Muscle of back (tissue), 11 donors: ENCODE measurements around the gene THSD1. TPM values are rescaled to one million over a fixed set of nuclear protein-coding genes. Genes with fewer than 3 reads are reported as not detected.
"Not testable (repeated sequence)": the region's sequence is repeated elsewhere in the genome, so short reads cannot be mapped to it uniquely, and the experiment has no call there.

Source experiments
- DNase-seq, 3 donors: peaks; one replicate each; pipeline versions ENCODE4 v3.0.0 to v3.0.0-alpha.2; 2013
- polyA plus RNA-seq, 10 donors: library from polyadenylated mRNA; unstranded; fragments of 120-200 nt; gene quantifications; one replicate each; pipeline ENCODE4 v1.2.1, GENCODE V29; 2013; ENCODE audit not compliant: insufficient read length in 10 of 10

THSD1 gene
- polyA plus RNA-seq, 10 donors, result 16.7 to 25.3 (median 20.8) TPM

DNA sequence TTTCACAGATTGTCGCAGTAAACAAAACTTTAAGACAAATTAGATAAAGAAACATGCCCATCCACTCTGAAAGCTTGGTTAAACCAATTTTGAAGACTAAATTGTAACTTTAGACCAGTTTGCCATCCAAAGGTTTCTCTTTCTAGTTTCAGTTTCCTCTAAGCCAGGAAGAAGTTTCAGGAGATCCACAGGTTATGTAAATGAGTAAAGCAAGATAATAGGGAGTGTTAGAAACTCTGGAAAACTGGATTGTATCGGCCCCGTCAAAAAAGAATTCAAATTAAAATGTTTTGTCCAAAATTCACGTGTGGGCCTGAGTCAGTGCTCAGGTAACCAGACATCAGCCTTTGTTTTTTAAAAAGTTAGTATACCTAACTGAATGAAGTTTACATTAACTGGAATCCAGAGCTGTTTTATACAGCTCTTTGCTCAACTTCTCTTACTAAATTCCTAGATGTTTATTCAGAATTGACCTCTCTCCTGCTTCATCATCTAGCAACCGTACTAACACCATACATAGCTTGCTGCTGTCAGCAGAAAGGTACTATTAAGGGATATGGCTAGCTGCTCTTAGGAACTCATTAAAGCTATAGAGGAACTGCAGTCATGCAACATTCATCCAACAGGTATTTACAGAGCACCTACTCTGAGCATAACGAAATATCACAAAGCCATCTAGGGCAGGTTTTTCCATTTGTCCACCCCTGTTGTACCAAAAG, 43.6 kb downstream of the THSD1 start:
- not testable (repeated sequence) for DNase-seq

DNA sequence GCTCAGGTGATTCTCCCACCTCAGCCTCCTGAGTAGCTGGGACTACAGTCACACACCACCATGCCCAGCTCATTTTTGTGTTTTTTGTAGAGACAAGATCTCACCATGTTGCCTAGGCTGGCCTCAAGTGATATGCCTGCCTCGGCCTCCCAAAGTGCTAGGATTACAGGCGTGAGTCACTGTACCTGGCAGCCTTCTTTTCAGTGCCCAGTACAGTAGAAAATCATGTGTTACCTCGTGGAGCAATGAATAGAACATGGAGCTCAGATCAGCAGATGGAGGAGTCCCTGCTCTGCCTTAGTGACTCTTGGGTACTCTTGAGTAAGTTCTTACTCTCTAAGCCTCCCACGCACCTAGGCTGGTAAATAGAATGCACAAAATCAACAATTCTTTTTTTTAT, 44.7 kb downstream of the THSD1 start:
- no peak for DNase-seq

DNA sequence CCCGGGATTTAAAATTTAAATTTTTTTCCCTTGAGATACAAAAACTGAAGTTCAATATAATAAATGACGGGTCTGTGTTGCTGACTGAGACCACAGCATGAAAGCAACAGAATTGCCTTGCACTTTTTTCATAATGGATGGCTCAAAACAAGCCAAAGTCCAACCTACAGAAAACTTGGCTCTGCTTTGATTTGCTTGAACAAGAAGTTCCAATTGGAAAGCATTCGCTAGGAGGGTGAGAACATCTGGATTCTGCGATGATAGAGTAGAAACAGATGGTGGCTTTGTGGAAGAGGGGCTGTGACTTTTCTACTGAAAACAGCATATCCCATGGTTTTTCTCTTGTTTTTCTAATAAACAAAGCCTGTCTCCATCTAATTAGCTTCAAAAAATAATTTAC, 46.4 kb downstream of the THSD1 start:
- peak; percentile 80 to 93 (median 87) for DNase-seq

DNA sequence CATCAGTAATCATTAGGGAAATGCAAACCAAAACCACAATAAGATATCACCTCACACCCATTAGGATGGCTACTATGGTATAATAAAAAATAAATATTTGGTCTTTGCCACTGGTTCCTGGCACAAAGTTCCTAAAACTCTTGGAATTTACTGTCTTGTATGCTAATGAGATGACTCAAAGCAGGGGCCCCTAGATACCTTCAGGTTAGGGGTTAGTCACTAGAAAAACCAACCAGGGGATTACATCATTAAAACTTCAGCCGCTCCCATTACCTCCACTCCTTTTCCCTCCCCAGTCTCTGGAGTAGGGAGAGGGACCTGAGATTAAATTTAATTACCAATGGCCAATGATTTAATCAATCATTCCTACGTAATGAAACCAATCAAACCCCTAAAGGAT, 49.6 kb downstream of the THSD1 start:
- DNase-seq, result no peak

DNA sequence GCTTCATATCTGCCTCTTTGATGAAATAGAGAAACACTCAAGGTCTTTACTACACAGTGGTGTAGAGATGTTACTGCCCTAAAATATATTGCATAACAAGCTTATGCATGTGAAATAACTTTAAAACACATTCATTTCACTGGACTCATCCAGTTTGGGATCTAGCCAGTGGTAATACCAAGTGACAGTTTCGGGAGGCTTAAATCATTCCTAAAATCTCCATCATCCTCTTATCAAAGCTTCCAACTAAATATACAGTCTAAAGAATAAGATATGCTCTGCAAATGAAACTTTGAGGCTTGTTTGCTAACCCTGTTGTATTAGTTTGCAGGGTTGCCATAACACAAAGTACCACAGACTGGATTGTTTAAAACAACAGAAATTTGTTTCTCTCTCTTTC, 52.8 kb downstream of the THSD1 start:
- peak in 2 of 3 donors; percentile 41 to 57 for DNase-seq

DNA sequence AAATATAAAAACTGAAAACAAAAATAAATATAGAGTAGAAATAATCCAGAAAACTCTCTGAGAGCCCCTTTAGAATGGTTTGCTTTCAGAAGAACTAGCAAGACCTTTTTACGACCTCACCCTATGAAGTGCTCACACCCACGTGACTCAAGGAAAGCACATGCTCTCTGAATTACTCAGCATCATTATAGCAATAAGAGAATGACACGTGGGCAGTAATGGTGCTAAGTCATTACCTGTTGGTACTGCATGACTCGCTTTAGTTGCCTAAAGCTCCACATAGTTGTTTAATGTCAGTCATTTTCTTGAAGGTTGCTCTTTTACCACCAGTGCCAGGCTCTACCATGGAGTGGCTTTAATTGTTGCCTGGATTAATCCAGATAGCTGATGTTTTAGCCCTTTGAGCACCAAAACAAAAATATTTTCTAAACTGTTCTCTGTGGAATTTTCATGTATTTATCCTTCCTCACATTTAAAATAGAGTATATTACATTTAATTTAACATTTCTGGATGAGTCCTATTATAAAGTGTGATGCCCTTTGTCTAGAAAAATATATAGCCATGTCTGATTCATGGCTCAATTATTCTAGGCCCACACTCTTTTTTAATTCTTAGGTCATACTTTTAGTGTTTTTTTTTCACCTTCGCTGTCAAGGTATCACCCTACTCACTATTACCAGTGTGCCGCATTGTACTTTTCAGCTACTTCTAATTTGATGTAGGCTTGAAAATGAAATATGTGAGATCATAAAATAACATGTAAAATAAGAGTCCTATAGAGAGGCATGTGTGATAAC, 56.8 kb downstream of the THSD1 start:
- DNase-seq, result peak in 1 of 3 donors; percentile 57

DNA sequence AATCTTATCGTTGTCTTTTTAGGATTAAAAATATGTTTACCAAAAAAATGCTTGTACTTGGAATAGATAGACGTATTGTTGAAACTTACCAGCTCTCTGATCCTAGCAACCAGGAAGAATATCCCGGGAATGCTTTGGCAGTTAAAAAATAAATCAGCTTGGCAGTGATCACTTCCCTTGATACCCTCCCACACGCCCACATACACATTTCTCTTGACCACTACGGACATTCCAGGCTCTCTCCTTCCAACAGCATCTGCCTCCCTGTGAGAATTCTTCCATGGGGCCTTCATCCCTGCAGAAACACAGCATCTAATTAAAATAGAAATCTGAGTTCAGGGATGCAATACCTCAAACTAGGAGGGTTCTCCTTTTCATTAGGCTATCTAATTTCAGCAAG, 57.9 kb downstream of the THSD1 start:
- DNase-seq, result peak in 2 of 3 donors; percentile 63 to 65

DNA sequence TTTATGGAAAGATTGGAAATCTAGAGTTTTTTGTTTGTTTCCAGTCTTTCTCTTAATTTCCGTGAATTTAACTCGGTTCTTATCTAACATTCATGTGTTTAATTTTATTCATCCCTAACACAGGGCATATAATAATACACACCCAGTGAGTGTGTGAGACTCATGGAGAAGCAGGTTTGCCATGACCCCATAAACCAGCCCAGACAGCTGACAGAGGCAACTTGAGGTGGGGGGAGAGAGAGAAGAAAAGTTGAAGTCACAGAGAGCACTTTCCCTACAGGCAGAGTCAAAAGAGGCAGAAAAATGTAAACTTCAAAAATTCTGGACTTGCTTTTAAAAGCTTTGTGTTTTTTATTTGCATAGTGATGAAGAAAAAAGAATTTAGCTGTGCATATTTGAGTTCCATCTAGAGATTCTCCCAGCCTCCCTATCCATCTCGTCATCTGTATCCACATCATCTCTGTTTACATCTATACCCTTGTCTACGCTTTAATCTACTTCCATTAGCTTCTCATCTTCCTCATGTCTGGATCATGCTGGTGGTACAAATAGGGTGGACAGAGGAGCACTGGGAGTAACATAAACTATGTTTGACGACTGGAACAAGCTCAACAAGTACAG, 60.2 kb downstream of the THSD1 start:
- DNase-seq, result no peak

DNA sequence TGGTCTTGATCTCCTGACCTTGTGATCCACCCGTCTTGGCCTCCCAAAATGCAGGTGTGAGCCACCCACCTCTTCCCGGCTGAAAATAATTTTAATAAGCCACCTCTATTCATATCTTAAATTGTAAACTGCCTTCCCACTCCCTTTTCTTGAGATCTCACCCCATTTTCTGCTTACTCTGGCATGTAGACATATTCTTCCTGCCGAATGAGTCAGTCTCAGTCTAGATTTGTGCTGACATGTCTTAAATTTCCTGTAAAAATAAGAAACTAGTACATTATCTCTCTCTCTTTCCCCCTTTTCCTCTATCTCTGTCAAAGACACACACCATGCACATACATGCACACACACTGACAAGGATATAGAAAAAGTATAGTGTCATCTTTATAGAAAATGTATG, 60.9 kb downstream of the THSD1 start:
- no peak for DNase-seq

DNA sequence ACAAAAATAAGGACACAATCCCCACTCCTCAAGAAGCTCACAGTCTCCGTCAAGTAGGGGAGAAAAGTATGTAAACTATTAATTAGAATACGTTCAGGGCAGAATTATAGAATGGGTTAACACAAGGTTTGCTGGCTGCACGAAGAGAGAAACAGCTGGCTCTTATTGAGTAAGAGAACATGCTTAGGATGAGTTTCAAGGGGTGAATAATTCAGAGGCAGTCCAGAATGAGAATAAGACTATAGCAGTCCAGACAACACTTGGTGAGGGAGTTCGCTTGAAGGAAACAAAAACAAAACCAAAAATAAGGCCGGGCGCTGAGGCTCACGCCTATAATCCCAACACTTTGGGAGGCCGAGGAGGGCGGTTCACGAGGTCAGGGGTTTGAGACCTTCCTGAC, 61.9 kb downstream of the THSD1 start:
- DNase-seq, result peak in 2 of 3 donors; percentile 21 to 48

DNA sequence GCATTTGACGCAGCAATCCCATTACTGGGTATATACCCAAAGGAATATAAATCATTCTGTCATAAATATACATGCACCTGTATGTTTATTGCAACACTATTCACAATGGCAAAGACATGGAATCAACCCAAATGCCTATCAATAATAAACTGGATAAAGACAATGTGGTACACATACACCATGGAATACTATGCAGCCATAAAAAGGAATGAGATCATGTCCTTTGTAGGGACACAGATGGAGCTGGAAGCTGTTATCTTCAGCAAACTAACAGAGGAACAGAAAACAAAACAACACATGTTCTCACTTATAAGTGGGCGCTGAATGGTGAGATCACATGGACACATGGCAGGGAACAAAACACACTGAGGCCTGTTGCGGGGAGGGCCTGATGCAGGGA, 63.8 kb downstream of the THSD1 start:
- not testable (repeated sequence) for DNase-seq

DNA sequence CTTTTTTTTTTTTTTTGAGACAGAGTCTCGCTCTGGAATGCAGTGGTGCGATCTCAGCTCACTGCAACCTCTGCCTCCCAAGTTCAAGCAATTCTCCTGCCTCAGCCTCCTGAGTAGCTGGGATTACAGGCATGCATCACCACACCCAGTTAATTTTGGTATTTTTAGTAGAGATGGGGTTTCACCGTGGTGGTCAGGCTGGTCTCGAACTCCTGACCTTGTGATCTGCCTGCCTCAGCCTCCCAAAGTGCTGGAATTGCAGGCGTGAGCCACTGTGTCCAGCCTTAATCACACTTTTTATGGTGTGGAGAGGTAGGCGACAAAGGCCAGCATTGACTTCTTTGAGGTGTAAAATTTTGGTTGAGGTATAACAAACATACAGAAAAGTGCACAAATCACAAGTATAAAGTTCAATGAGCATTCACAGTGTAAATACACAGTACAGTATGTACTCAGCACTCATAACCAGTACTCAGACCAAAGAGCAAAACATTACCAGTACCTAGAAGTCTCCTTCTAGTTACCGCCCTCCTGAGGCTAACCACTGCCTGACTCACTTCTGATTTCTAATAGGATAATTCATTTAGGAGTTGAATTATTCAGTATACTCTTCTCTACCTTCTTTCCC, 68.0 kb downstream of the THSD1 start:
- DNase-seq, result not testable (repeated sequence)

DNA sequence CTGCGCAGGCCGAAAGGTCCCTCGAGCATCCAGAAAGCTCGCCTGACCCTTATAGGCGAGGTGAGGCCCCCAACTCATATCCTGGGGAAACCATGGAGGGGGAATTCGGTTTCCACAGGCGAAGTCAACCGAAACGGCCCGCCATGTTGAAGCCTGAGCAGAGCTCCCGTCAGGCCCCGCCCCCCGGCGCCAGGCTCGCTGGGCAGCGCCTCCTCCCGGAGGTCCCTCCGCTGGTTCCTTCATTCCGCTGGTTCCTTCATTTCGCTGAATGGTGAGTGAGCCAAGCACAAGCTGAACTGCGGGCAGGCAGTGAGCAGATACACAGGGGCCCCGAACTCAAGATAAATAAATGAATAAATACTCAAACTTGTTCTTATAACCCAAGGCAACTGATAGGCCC, 71.9 kb downstream of the THSD1 start:
- DNase-seq, result not testable (repeated sequence)

DNA sequence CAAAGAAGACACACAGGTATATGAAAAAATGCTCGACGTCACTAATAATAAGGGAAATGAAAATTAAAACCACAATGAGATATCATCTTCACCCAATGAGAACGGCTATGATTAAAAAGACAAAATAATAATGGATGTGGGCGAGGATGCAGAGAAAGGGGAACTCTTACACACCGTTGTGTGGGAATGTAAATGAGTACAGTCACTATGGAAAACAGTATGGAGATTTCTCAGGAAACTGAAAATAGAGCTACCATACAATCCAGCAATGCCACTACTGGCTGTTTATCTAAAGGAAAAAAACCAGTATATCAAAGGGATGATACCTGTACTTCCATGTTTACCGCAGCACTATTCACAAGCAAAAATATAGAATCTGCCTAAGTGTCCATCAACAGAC, 74.1 kb downstream of the THSD1 start:
- DNase-seq, result not testable (repeated sequence)

Other genes with a start within 250 kb of the THSD1 start
- gene NEK3, start 246.6 kb downstream of the THSD1 start, polyA plus RNA-seq, result 10 to 100 TPM in 8 of 10 donors, 1 to 10 TPM in 2; 6.8 to 31.4 (median 14.8) TPM
- 10 to 100 TPM; 37.2 to 68.0 (median 50.0) TPM for gene VPS36, start 44.5 kb upstream of the THSD1 start, polyA plus RNA-seq
- 10 to 100 TPM; 30.2 to 50.6 (median 39.0) TPM for gene CKAP2, start 49.3 kb upstream of the THSD1 start, polyA plus RNA-seq
- 10 to 100 TPM in 7 of 10 donors, 1 to 10 TPM in 3; 8.3 to 14.5 (median 10.5) TPM for gene HNRNPA1L2, start 236.3 kb upstream of the THSD1 start, polyA plus RNA-seq
- 10 to 100 TPM; 36.4 to 44.6 (median 39.9) TPM for gene SUGT1, start 246.7 kb upstream of the THSD1 start, polyA plus RNA-seq